C4-2B (cell line): Measurements from ENCODE around the gene TIGD2.
"Not testable (repeated sequence)": the region's sequence is repeated elsewhere in the genome, so short reads cannot be mapped to it uniquely, and the experiment has no call there.

Experiments
- H3K27ac ChIP-seq: fragments of 450-650 bp; 2 replicates; pipeline ENCODE4 v1.5.1; 2017
- CTCF ChIP-seq: fragments of 450-650 bp; conservative IDR thresholded peaks from 2 replicates; pipeline ENCODE4 v1.5.1; 2017; ENCODE audit warnings: mild to moderate bottlenecking
- ZFX ChIP-seq: fragments of 450-650 bp; IDR thresholded peaks from 2 replicates; pipeline ENCODE4 v1.6.1; 2017

Gene TIGD2

GRCh38 chr4:89136525-89136924 lies 25.2 kb downstream of the TIGD2 start:
- no peak for TF ChIP-seq ZFX
- TF ChIP-seq CTCF: no peak
- no peak overlapping the region for H3K27ac ChIP-seq

GRCh38 chr4:89137231-89137630 lies 25.9 kb downstream of the TIGD2 start:
- TF ChIP-seq CTCF: no peak
- TF ChIP-seq ZFX: no peak
- H3K27ac ChIP-seq: no peak overlapping the region

GRCh38 chr4:89137695-89138094 lies 26.4 kb downstream of the TIGD2 start:
- H3K27ac ChIP-seq: no peak overlapping the region
- TF ChIP-seq CTCF: no peak
- no peak for TF ChIP-seq ZFX

- no peak for TF ChIP-seq ZFX
- TF ChIP-seq CTCF: no peak
- H3K27ac ChIP-seq: no peak overlapping the region
These were observed 28.9 kb downstream of the TIGD2 start for GRCh38 chr4:89140168-89140759.

- TF ChIP-seq CTCF (no peak), ZFX (no peak)
- H3K27ac ChIP-seq: no peak overlapping the region
These were observed 31.6 kb downstream of the TIGD2 start for GRCh38 chr4:89142691-89143669.

- H3K27ac ChIP-seq: not testable (repeated sequence)
These were observed 33.3 kb downstream of the TIGD2 start for GRCh38 chr4:89144652-89145051.

- TF ChIP-seq CTCF (no peak), ZFX (no peak)
- no peak overlapping the region for H3K27ac ChIP-seq
These were observed 34.9 kb downstream of the TIGD2 start for GRCh38 chr4:89146196-89146595.
